GM18951 (cell line): ENCODE results near the gene AMPD3.

Source experiments
- POLR2A ChIP-seq: IDR thresholded peaks from 4 replicates; pipeline ENCODE4 v1.6.1; 2011; ENCODE audit warnings: mild to moderate bottlenecking; ENCODE audit not compliant: insufficient read length, insufficient read depth; ENCODE audit errors: extremely low read depth
- in situ Hi-C: fragments of 300-500 bp; cut with MboI; formaldehyde crosslinking; loops from one replicate; pipeline ENCODE4 v1.12.0; 2022; ENCODE audit warnings: low sequenced_read_pairs, mixed read lengths, inconsistent platforms; ENCODE audit not compliant: unreplicated experiment

Gene AMPD3

DNA sequence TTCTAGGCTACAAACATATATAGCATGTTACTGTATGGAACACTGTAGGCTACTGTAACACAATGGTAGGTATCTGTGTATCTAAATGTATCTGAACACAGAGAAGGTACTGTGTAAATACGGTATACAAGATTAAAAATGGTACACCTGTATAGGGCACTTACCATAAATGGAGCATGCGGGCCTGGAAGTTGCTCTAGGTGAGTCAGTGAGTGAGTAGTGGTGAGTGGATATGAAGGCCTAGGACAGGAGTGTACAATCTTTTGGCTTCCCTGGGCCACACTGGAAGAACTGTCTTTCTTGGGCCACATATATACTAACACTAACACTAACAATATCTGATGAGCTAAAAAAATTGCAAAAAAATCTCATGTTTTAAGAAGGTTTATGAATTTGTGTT lies 64.6 kb downstream of the AMPD3 start:
- in situ Hi-C loops: no loop called here
- no peak for TF ChIP-seq POLR2A

DNA sequence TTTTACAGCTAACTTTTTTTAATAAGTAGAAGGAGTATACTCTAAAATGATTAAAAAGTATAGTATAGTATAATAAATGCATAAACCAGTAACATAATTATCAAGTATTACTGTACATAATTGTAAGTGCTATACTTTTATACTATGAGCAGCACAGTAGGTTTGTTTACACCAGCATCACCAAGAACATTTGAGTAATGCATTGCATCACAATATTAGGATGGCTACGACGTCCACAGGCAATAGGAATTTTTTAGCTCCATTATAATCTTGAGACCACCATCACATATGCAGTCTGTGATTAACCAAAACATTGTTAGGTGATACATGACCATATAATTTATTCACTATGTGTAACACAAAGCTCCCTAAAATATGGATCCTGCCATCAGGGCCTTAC lies 65.5 kb downstream of the AMPD3 start:
- in situ Hi-C loops: no loop called here
- no peak for TF ChIP-seq POLR2A

DNA sequence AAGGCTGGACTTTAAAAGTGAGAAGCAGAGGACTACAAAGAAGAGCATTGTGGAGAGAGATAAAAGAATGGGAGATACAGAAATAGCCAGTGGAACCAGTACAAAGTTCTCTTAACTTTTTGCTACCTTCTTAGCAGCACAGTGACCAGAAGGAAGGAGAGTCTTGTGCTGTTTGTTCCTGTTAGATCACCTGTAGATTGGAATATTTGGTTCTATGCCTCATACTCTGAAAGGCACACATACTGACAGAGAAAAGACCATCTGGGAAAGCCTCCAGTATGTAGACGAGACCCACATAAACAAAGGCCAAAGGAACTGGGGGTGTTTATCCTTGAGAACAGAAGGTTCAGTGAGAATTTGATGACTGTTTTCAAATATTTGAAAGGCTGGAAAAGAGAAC lies 67.2 kb downstream of the AMPD3 start:
- no peak for TF ChIP-seq POLR2A
- in situ Hi-C loops: no loop called here

DNA sequence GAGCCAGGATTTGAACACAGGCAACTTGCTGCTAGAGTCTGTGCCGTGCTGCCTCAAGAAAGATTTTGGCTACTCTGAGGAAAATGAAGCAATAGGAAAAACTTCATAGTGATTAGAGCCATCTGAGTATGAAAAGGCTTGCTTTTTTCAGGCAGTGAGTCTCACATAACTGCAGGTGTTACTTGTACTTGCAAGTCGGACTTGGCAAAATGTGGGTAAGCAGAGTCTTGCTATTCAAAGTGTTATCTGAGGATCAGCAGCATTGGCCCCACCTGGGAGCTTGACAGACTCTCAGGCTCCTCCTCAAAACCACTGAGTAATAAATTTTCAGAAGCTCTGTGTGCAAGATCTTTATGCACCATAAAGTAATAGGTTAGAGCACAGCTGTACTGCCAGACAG lies 67.9 kb downstream of the AMPD3 start:
- in situ Hi-C loops: no loop called here
- TF ChIP-seq POLR2A: no peak

DNA sequence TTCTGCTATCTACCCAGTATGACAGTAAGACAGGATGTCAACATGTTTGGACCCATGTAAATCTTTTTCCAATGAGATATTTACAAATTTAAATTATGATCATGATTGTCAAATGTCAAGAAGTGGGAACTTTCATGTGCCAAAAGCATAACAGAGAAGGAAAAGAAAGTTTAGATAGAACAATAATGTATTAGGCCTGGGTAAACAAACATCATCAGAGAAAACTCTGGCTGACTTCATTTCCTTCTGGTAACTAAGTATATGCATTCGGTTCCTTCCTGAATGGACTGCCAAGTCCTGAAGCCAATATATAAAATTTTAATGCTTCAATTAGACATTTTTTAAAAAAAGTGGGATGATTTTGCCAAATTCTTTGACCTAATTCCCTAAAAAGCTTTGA lies 69.4 kb downstream of the AMPD3 start:
- in situ Hi-C loops: no loop called here

DNA sequence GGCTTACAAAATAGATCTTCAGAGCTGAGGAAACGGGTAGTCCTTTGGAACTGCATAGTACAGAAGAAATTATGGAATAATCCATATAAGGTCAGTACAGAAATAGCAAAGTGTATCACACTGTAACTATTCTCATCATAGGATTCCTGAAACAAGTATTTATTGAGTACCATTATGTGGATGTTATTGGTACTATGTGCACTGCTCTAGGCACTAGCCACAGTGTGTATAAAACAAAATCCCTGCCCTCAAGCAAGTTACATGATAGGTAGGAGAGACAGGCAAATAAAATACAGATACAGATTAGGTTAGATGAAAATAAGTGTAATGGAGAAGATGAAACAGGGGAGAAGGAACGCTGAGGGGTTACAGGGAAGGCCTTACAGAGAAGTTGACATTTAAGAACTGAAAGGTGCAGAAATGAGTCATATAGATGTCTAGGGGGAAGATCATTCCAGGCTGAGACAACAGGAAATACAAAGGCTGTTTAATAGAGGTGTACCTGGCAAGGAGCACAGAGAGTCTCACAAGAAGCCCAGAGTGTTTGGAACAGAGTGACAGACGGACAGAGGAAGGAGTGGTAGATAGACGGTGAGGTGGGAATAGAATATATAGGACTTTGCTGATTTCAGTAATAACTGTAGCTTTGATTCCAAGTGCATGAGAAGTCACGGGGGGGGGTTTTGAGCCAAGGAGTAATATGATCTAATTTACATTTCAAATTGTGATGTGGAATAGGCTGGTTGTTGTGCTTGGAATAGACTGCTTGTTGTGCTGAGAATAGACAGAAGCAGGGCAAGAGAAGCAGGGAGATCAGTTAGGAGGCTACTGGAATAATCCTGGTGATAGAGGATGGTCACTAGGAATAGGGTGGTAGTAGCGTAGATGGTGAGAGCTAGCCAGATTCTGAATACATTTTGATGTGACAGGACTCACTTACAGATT lies 72.2 kb downstream of the AMPD3 start:
- no peak for TF ChIP-seq POLR2A
- in situ Hi-C loops: no loop called here

More for the DNA sequence above, 69.4 kb downstream of the AMPD3 start:
- TF ChIP-seq POLR2A: no peak

DNA sequence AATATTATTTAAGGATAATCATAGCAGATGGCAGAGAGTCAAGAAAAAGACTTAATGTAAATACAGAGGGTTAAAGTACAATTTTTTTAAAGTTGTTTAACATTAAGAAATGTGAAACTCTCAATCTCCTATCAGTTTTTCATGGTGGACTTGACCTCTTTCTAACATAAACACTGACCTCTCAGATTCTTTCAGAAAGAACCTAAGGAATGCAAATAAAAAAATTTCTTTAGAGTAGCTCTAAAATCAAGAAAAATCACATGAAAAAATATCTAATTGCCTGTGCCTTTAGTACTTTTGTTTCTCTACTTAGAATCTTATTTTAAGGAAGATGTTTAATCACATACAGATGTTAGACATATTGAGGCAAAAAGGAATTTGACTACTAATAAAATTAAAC lies 73.1 kb downstream of the AMPD3 start:
- in situ Hi-C loops: no loop called here

DNA sequence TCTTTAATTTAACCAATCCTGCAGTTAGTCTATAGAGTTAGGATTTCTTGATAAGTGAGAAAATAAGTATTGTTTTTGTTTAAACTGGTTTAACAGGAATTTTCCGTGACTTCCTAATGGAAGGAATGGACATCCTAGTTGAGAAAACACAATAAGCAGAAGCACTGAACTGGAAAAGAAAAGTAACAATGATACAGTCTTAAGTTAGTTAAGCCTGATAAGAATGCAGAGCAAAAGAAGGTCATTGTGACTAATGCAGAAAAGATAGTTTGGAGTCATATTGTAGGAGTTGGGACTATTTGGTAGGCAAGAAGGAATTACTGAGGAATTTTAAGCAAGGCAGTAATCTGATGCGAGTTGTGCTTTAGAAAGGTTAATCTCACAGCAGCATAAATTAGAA lies 74.2 kb downstream of the AMPD3 start:
- no peak for TF ChIP-seq POLR2A
- in situ Hi-C loops: no loop called here

More for the DNA sequence above, 73.1 kb downstream of the AMPD3 start:
- TF ChIP-seq POLR2A: no peak

DNA sequence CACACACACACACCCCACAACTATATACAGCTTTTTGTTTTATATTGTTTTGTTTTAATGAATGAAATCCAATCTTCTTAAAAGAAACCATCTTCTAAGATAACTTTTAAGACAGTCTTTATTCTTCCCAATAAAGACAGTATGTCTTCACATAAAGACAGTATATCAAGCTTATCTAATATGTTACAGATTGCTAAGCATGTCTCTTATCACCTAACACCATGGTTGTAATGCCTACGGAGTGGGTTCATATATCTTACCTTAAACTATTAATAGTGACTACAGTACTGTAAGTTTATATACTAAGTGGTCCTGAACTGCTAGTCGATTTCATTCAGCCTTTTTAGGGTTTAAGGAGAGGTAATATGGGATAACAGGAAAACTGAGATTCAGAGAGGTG lies 77.5 kb downstream of the AMPD3 start:
- TF ChIP-seq POLR2A: no peak
- in situ Hi-C loops: no loop called here

DNA sequence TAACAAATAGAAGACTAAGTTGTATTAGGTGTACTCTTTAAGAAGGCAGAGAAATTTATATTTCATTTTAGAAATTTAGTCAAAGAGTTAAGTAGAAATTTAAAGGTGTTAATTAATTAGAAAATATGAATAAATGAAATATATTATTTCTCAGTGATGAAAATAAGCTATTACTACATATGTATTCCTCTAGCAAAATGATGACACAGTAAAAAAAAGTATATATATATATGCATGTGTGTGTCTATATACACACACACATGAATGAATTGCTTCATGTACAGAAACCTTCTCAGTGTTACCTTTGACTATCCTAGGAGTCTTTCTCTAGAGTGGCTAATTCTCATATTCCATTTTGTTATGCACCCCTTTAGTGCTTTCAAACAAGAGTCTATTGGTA lies 78.3 kb downstream of the AMPD3 start:
- no peak for TF ChIP-seq POLR2A
- in situ Hi-C loops: no loop called here

DNA sequence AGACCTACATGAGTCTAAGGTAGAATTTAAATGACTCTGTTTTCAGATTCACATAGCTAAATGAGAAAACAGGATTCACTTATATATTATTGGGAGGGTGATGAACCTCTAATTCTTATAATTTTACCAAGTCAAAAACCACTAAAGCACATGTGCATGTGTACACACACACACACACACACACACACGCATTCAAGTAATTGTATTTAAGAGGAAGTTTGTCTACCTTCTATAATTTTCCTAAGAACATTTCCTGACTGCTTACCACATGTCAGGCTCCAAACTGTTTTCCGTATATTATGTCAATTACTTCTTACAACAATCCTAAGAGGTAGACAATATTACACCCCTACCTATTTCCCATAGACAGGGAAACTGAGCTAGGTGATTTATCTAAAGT lies 79.3 kb downstream of the AMPD3 start:
- in situ Hi-C loops: no loop called here
- TF ChIP-seq POLR2A: no peak

DNA sequence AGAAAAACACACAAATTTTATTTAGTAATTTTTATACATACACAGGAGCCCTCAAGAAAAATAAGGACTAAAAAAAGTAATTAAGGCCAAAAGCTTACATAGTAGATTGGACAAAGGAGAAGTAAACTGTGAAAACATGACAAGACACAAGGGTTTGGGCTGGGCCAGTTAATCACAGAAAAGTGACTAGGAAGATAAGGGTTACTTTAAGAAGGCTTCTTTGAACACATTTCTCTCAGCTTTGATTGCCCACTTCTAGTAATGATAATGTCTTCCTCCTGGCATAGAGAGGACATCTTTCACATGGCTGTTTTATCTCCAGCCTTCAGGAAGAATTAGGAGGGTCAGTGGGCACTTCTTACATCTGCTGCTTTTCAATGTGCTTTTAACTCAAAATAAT lies 82.5 kb downstream of the AMPD3 start:
- no peak for TF ChIP-seq POLR2A
- in situ Hi-C loops: no loop called here

DNA sequence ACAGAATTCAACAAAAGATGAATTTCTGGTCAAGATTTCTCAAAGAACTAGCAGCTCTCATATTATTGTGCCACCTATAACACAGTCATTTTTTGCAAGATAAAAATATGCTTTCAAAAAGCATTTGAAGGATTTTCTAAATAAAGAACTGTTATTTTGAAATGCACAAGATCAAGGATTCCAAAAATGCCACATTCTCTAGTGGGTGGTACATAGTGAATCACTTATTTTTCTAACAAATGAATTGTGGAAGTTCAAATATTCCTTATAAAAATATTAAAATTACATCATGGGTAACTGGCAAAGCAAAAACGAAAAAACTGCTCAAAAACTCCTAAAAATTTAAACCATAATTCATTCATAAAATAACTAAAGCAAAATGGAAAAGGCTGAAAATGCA lies 83.9 kb downstream of the AMPD3 start:
- in situ Hi-C loops: no loop called here
- TF ChIP-seq POLR2A: no peak

DNA sequence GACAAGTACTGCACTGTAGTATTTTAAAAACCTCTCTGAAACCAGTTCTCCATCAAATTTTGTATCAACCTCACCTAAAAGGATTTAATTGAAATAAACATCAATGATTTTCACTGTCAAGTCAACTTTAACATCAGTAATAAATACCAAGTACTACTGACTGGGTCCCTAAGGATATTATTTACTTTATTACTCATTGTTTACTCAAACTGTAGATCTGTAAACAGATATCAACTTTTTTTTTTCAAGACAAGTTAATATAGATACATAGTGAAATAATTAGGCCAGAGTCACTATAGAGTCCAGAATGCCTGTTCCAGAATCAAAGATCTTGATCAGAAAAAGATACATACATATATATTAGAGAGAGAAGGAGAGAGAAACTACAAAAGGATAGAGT lies 84.3 kb downstream of the AMPD3 start:
- in situ Hi-C loops: no loop called here
- no peak for TF ChIP-seq POLR2A

DNA sequence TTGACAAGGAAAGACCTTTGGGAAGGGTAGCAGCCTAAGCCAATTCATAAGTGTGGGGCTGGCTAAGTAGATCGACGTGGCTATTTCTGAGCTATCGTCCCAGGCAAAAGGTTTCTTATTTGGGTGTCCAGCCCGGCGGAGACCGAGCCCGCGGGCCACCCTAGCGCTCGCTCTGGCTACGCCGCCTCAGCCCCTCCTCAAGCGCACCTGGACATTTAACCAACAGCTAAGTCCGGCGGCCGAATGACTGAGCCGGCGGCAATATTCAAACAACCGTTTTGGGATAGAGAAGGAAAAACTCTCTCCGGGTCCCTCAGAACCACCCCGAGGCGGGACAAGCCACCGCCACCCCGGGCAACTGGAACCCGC lies 85.5 kb downstream of the AMPD3 start:
- no peak for TF ChIP-seq POLR2A

DNA sequence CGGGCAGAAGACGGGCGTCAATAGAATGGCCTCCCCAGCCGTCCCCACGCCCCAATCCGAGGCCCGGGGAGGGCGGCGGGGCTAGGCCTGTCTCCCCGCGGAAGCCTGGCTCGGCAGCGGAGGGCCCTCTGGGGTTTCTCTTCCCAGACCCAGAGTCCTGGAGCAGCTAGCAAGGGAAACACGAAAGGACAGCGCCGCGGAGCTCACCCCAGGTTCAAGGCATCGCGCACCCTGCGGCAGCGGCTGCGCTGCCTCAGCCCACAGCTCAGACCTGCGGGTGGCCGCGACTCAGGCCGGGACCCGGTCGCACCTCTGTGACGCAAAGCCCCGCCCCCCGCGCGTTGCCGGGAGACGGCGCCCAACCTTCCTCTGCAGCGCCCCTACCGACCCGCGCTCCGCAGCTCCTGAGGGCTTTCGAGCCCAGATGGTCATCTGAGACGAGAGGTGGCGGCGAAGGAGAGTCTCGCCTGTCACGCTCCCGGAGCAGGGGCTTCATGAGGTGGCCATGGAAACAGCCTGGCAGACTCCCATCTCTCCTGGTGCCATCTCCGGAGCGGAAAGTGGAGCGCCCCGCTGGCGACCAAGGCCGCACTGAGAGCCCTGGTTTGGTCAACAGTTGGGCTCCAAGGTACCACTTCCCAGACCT lies 86.0 kb downstream of the AMPD3 start, which contains the start of gene RNF141:
TSS of gene RNF141 (minus strand) at position 273 of the 646 bp plus-strand sequence. CDS start 7,029 bp downstream, outside the sequence.
- in situ Hi-C loops: no loop called here

More for the DNA sequence above, 85.5 kb downstream of the AMPD3 start:
- in situ Hi-C loops: no loop called here

More for the DNA sequence above, 86.0 kb downstream of the AMPD3 start, which contains the start of gene RNF141:
- TF ChIP-seq POLR2A: peak; percentile 92
